G401 (cell line): ENCODE results near the gene SP4. TPM values are rescaled to one million over a fixed set of nuclear protein-coding genes. Genes with fewer than 3 reads are reported as not detected.

Experiments
- DNase-seq: peaks from one replicate; pipeline ENCODE4 v3.0.0-alpha.2; 2015; ENCODE audit warnings: low spot score
- in situ Hi-C: cut with HindIII; loops from 2 replicates; pipeline ENCODE4 v1.10.0; 2016; ENCODE audit warnings: low sequenced_read_pairs, mixed read lengths
- total RNA-seq: library from RNA; depleted of rRNA; stranded (reverse); fragments of >200 nt; shearing (Covaris generic); gene quantifications from 2 replicates; pipeline ENCODE4 v1.2.3, GENCODE V29; 2014

The SP4 gene
- total RNA-seq, 1 experiment from 2014 or later = 13.8 TPM

GRCh38 chr7:21429786-21430574 is 2.1 kb downstream of the SP4 start:
- in situ Hi-C loops = no loop called here

DNA sequence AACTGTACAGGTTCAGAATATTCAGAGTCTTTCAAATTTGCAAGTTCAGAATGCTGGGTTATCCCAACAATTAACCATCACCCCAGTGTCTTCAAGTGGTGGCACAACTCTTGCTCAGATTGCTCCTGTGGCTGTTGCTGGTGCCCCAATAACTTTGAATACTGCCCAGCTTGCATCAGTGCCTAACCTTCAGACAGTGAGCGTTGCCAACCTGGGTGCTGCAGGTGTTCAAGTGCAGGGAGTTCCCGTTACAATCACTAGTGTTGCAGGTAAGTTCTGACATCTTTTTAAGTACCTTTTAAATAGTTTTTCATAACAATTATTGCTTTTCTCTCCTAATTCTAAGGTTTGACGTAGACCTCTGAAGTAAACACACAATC is 2.7 kb downstream of the SP4 start:
- in situ Hi-C loops = no loop called here
- DNase-seq = peak; percentile 30

More at GRCh38 chr7:21429786-21430574, 2.1 kb downstream of the SP4 start:
- DNase-seq = peak; percentile 26

- DNase-seq = no peak
- in situ Hi-C loops = no loop called here
Observed at GRCh38 chr7:21443149-21443841, 15.4 kb downstream of the SP4 start.

DNA sequence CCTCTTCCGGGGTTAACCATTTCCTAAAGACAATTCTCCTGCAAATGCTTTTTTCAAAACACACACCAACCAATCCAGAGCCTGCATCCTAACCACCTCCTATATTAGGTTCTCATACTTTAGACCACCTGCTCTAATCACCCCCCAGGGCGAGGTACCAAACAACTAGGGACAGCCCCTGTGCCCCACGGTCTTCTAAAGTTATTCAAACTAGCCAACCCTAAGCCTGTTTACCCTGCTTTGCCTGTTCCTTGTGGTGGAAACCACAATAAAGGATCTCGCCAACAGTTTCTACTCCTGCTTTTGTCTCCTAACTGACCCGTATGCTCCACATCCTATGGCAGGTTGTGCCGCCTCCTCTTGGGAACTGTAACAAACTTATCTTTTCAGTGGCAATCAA is 21.1 kb downstream of the SP4 start:
- in situ Hi-C loops = no loop called here

GRCh38 chr7:21450076-21450475 is 22.2 kb downstream of the SP4 start:
- DNase-seq = no peak
- in situ Hi-C loops = no loop called here

More for the DNA sequence above, 21.1 kb downstream of the SP4 start:
- DNase-seq = no peak

DNA sequence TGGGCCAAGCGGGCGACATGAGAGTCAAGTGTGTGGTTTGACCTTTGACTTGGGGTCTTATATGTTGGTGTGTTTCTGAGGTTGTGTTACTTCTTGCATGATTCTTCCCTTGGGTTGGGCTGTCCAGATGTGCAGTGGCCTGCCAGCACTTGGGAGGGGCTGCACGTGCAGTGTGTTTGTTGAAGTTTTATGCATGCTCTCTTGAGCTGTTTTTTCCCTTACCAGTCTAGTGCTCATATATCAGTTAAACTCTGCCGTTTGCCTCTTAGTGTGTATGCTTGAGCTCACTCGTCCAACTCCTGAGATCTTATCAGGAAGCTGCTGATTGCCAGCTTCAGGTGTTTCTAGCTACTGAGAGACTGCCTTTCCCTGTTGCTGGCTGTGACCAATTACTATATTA is 23.1 kb downstream of the SP4 start:
- no peak for DNase-seq
- in situ Hi-C loops = no loop called here

DNA sequence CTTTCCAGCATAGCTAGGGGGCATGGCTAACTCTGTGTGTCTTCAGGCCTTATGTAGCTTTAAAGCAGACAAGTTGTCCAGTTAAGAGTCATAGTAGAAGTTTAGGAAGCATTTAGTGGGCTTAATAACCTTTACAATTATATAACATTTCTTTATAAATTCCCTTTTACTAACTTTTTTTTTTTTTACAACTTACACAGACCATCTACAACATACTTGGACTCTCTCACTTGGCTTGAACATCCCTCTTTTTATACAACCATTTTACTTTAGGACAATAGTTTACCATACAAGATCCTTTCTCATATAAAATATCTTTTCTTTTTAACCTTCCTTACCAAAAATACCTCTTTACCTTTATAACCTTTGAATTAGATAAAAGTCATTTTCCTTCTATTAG is 26.3 kb downstream of the SP4 start:
- in situ Hi-C loops = no loop called here
- no peak for DNase-seq

GRCh38 chr7:21454906-21455305 is 27.0 kb downstream of the SP4 start:
- in situ Hi-C loops = no loop called here
- DNase-seq = no peak

- in situ Hi-C loops = no loop called here
- DNase-seq = no peak
Observed at GRCh38 chr7:21461282-21461681, 33.4 kb downstream of the SP4 start.

DNA sequence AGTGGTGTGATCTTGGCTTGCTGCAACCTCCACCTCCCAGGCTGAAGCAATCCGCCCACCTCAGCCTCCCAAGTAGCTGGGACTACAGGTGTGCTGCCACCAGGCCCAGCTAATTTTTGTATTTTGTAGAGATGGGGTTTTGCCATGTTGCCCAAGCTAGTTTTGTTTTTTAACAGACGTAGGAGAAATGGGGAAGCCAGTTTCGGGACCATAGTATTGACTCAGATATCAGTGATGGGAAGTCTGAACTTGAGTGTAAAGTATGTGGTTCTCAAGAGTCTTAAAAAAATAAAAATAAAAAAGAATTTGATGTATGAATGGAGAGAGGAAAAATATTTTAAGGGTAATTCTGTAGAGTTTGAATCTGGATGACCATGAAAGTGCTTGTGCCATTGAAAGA is 34.2 kb downstream of the SP4 start:
- no peak for DNase-seq
- in situ Hi-C loops = no loop called here

DNA sequence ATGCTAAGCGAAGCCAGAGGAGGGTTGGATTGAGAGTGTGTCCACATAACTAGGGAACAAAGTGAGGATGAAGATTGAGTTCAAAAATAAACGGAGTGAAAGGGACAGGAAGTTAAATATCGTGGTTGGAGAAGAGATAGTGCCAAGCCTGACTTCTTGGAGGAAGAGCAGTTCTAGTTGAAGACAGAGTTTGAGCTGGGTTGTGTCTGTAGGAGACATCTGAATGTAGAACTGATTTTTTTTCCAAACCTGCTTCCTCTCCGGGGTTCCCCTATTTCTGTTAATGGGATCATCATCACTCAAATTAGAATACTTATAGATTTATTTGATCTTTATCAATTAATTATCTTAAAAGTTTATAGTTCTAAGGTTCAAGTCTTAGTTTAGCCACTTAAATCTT is 35.6 kb downstream of the SP4 start:
- no peak for DNase-seq
- in situ Hi-C loops = no loop called here

DNA sequence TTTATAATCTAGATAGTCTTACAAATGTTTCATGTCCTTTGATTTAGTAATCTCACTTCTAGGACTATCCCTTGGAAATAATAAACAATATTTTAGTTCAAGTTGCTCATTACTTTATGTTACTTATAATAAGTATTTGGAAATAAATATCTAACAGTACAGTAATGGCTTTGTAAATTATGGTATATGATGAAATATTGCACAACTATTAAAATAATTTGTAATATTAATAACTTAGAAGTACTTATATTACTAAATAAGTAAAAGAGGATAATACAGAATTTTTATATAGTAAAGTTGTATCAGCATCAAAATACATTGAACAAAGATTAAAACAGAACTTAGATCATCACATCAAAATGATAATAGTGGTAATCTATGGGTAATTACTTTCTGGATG is 41.1 kb downstream of the SP4 start:
- in situ Hi-C loops = no loop called here
- DNase-seq = no peak

GRCh38 chr7:21469894-21470293 is 42.0 kb downstream of the SP4 start:
- DNase-seq = no peak
- in situ Hi-C loops = no loop called here

DNA sequence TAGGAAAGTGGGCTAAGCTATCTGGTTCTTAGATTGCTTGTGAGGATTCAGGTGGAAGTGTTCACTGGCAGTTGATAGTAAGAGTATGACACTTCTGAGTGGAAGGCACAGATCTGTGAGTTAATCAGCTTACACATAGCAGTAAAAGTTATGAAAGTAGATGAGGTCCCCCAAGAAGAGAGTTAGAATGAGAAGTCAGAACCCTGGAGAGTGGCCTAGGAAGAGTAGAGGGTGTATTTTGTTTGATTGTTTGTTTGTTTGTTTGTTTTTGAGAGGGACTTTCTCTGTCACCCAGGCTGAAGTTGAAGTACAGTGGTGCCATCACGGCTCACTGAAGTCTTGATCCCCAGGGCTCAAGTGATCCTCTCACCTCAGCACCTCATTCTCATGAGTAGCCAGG is 44.1 kb downstream of the SP4 start:
- in situ Hi-C loops = no loop called here
- no peak for DNase-seq

DNA sequence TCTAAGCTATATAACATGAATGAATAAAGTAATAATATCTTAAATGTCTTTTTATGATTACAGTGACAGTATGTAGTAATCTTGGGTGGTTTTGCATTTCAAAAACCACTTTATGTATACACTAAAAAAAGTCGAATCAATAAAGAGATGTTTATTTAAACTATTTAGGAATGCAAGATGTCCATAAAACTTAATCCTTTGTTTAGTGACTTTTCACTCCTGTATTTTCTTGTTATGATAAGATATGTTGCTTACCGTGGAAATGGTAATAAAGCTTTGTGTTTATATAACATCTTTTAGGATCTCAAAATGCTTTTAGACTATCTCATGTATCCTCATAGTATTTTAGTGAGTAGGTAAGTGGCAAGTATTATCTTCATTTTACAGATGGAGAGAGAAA is 48.5 kb downstream of the SP4 start:
- in situ Hi-C loops = no loop called here
- DNase-seq = no peak

GRCh38 chr7:21480693-21481403 is 53.0 kb downstream of the SP4 start:
- no peak for DNase-seq
- in situ Hi-C loops = no loop called here

- in situ Hi-C loops = no loop called here
- no peak for DNase-seq
Observed at GRCh38 chr7:21486511-21486910, 58.6 kb downstream of the SP4 start.

GRCh38 chr7:21495731-21496130 is 67.8 kb downstream of the SP4 start:
- no peak for DNase-seq
- in situ Hi-C loops = no loop called here

- DNase-seq = no peak
- in situ Hi-C loops = no loop called here
Observed at GRCh38 chr7:21497072-21497471, 69.2 kb downstream of the SP4 start.

DNA sequence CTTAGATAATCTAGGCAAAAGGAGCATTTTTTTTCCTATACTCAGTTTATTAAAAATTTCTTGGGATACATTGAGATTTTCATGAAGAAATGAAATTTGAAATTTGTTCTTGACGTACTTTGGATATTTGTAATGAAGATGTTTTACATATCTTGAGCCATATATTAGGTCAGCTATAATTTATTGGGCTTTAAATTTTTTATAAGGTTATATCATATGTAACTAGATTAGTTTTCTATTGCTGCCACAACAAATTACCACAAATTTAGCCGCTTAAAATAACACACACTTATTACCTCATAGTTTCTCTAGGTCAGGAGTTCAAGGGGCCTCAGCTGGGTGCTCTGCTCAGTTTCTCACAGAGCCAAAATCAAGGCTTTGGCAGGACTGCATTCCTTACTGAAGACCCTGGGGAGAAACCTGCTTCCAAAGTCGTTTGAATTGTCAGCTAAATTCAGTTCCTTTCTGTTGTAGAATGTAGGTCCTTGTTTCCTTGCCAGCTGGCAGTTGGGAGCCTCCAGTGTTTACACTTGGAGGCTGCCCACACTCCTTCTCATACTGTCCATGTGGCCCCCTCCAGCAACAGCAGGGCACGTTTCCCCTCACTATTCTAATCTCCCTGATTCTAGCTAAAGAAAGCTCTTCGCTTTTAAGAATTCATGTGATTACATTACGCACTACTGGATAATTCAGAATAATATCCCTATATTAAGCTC is 72.4 kb downstream of the SP4 start:
- peak; percentile 19 for DNase-seq
- in situ Hi-C loops = no loop called here
